Neural crest cell (in vitro differentiated cells): ENCODE results near the gene A2M. TPM values are rescaled to one million over a fixed set of nuclear protein-coding genes. Genes with fewer than 3 reads are reported as not detected.
"Not testable (repeated sequence)": the region's sequence is repeated elsewhere in the genome, so short reads cannot be mapped to it uniquely, and the experiment has no call there.

Experiments
- DNase-seq: peaks from one replicate; pipeline ENCODE4 v3.0.0; 2021; ENCODE audit warnings: low read depth, mixed read lengths, low spot score
- H3K27ac Mint-ChIP-seq: one replicate; pipeline ENCODE4 v1.8.0; 2021; ENCODE audit warnings: mild to moderate bottlenecking, mixed read lengths; ENCODE audit not compliant: unreplicated experiment
- H3K27me3 Mint-ChIP-seq: 2 replicates; pipeline ENCODE4 v1.8.0; 2021; ENCODE audit warnings: low read depth, mild to moderate bottlenecking, mixed read lengths
- H3K36me3 Mint-ChIP-seq: 2 replicates; pipeline ENCODE4 v1.8.0; 2021; ENCODE audit warnings: low read depth, mild to moderate bottlenecking, mixed read lengths
- H3K4me1 Mint-ChIP-seq: 2 replicates; pipeline ENCODE4 v1.8.0; 2021; ENCODE audit warnings: mixed read lengths
- H3K4me3 Mint-ChIP-seq: one replicate; pipeline ENCODE4 v1.8.0; 2021; ENCODE audit warnings: mild to moderate bottlenecking, mixed read lengths
- H3K9me3 Mint-ChIP-seq: 2 replicates; pipeline ENCODE4 v1.8.0; 2021; ENCODE audit warnings: mixed read lengths
- CTCF ChIP-seq: fragments of 200-600 bp; sonication (generic); conservative IDR thresholded peaks from 2 replicates; pipeline ENCODE4 v1.5.0; 2021; ENCODE audit warnings: antibody characterized with exemption, mild to moderate bottlenecking
- total RNA-seq: library from RNA; stranded (reverse); gene quantifications from 2 replicates; pipeline ENCODE4 v1.2.1, GENCODE V29; 2021

Gene A2M
- total RNA-seq, 1 donor from 2014 or later: 66.4 TPM

GRCh38 chr12:9147461-9147860 lies 31.7 kb upstream of the A2M start:
- H3K36me3 Mint-ChIP-seq: peaks cover 24% of the 10 kb centered on the region
- no peak overlapping the region for H3K27ac Mint-ChIP-seq
- TF ChIP-seq CTCF: no peak
- no peak overlapping the region for H3K4me3 Mint-ChIP-seq
- peaks cover 22% of the 10 kb centered on the region for H3K9me3 Mint-ChIP-seq
- H3K4me1 Mint-ChIP-seq: no peaks in the 10 kb centered on the region
- DNase-seq: no peak
- no peaks in the 10 kb centered on the region for H3K27me3 Mint-ChIP-seq

- no peak for TF ChIP-seq CTCF
- Mint-ChIP-seq H3K27me3 (no peaks in the 10 kb centered on the region), H3K4me3 (no peak overlapping the region), H3K27ac (no peak overlapping the region), H3K9me3 (peaks cover 30% of the 10 kb centered on the region), H3K4me1 (no peaks in the 10 kb centered on the region), H3K36me3 (peaks cover 28% of the 10 kb centered on the region)
- no peak for DNase-seq
Observed at GRCh38 chr12:9144730-9145106, 29.0 kb upstream of the A2M start.

- peaks cover 32% of the 10 kb centered on the region for H3K36me3 Mint-ChIP-seq
- no peaks in the 10 kb centered on the region for H3K27me3 Mint-ChIP-seq
- H3K4me3 Mint-ChIP-seq: no peak overlapping the region
- TF ChIP-seq CTCF: no peak
- no peak overlapping the region for H3K27ac Mint-ChIP-seq
- no peak for DNase-seq
- H3K4me1 Mint-ChIP-seq: no peaks in the 10 kb centered on the region
- H3K9me3 Mint-ChIP-seq: peaks cover 31% of the 10 kb centered on the region
Observed at GRCh38 chr12:9143929-9144729, 28.4 kb upstream of the A2M start.

GRCh38 chr12:9143137-9143536 lies 27.4 kb upstream of the A2M start:
- H3K27ac Mint-ChIP-seq: no peak overlapping the region
- peaks cover 33% of the 10 kb centered on the region for H3K36me3 Mint-ChIP-seq
- H3K4me1 Mint-ChIP-seq: no peaks in the 10 kb centered on the region
- H3K9me3 Mint-ChIP-seq: peaks cover 33% of the 10 kb centered on the region
- H3K4me3 Mint-ChIP-seq: no peak overlapping the region
- no peaks in the 10 kb centered on the region for H3K27me3 Mint-ChIP-seq
- no peak for TF ChIP-seq CTCF
- no peak for DNase-seq

- H3K4me3 Mint-ChIP-seq: not testable (repeated sequence)
- peaks cover 33% of the 10 kb centered on the region for H3K9me3 Mint-ChIP-seq
Observed at GRCh38 chr12:9139588-9140290, 24.0 kb upstream of the A2M start.

GRCh38 chr12:9135903-9136310 lies 20.2 kb upstream of the A2M start:
- no peak for TF ChIP-seq CTCF
- H3K4me3 Mint-ChIP-seq: no peak overlapping the region
- no peak for DNase-seq
- H3K27me3 Mint-ChIP-seq: no peaks in the 10 kb centered on the region
- no peak overlapping the region for H3K27ac Mint-ChIP-seq
- peaks cover 18% of the 10 kb centered on the region for H3K36me3 Mint-ChIP-seq
- H3K4me1 Mint-ChIP-seq: peaks cover 3% of the 10 kb centered on the region
- peaks cover 17% of the 10 kb centered on the region for H3K9me3 Mint-ChIP-seq

More at GRCh38 chr12:9139588-9140290, 24.0 kb upstream of the A2M start:
- not testable (repeated sequence) for H3K27me3 Mint-ChIP-seq, DNase-seq, H3K27ac Mint-ChIP-seq, H3K4me1 Mint-ChIP-seq
- peaks cover 34% of the 10 kb centered on the region for H3K36me3 Mint-ChIP-seq
